Brain microvascular endothelial cell (primary cell): ENCODE measurements around the gene GPR6.

Experiments used
- DNase-seq: peaks from one replicate; pipeline ENCODE4 v3.0.0-alpha.2; 2020
- H3K27ac ChIP-seq: fragments of 250-450 bp; sonication (Bioruptor Pico); 2 replicates; pipeline ENCODE4 v1.5.1; 2020; ENCODE audit warnings: mild to moderate bottlenecking, moderate library complexity
- H3K27me3 ChIP-seq: fragments of 250-450 bp; sonication (Bioruptor Pico); replicated peaks from 2 replicates; pipeline ENCODE4 v1.5.1; 2020; ENCODE audit warnings: mild to moderate bottlenecking
- H3K36me3 ChIP-seq: fragments of 250-450 bp; sonication (Bioruptor Pico); replicated peaks from 2 replicates; pipeline ENCODE4 v1.5.1; 2020; ENCODE audit warnings: mild to moderate bottlenecking
- H3K4me3 ChIP-seq: 2 replicates; pipeline ENCODE4 v1.5.1; 2011; ENCODE audit warnings: low read depth, mild to moderate bottlenecking, control low read depth, low read length, moderate library complexity
- in situ Hi-C: cut with HindIII; loops from 2 replicates; pipeline ENCODE4 v1.10.0; 2017; ENCODE audit warnings: low sequenced_read_pairs, low pct_ligation_motif_present
- TF ChIP-seq, protein P1 (sequence below): IDR thresholded peaks from 2 replicates; pipeline ENCODE4 v1.5.1; 2011; ENCODE audit warnings: low read depth, mild to moderate bottlenecking, moderate library complexity, low read length, control low read depth, inconsistent platforms; ENCODE audit errors: missing control alignments

The GPR6 gene

GRCh38 chr6:109949281-109950065, 28.6 kb upstream of the GPR6 start:
- no peaks in the 10 kb centered on the region for H3K36me3 ChIP-seq
- in situ Hi-C loops: no loop called here
- no peak overlapping the region for H3K27ac ChIP-seq
- H3K4me3 ChIP-seq: no peak overlapping the region
- DNase-seq: no peak
- no peaks in the 10 kb centered on the region for H3K27me3 ChIP-seq
- TF ChIP-seq, protein P1, sequence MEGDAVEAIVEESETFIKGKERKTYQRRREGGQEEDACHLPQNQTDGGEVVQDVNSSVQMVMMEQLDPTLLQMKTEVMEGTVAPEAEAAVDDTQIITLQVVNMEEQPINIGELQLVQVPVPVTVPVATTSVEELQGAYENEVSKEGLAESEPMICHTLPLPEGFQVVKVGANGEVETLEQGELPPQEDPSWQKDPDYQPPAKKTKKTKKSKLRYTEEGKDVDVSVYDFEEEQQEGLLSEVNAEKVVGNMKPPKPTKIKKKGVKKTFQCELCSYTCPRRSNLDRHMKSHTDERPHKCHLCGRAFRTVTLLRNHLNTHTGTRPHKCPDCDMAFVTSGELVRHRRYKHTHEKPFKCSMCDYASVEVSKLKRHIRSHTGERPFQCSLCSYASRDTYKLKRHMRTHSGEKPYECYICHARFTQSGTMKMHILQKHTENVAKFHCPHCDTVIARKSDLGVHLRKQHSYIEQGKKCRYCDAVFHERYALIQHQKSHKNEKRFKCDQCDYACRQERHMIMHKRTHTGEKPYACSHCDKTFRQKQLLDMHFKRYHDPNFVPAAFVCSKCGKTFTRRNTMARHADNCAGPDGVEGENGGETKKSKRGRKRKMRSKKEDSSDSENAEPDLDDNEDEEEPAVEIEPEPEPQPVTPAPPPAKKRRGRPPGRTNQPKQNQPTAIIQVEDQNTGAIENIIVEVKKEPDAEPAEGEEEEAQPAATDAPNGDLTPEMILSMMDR: no peak

GRCh38 chr6:109955491-109955890, 22.6 kb upstream of the GPR6 start:
- no peak overlapping the region for H3K4me3 ChIP-seq
- no peak overlapping the region for H3K27ac ChIP-seq
- in situ Hi-C loops: no loop called here
- no peaks in the 10 kb centered on the region for H3K36me3 ChIP-seq
- no peak for DNase-seq
- H3K27me3 ChIP-seq: no peaks in the 10 kb centered on the region
- TF ChIP-seq, protein P1: no peak

GRCh38 chr6:109958626-109959025, 19.5 kb upstream of the GPR6 start:
- Histone ChIP-seq H3K27ac (no peak overlapping the region), H3K27me3 (no peaks in the 10 kb centered on the region), H3K4me3 (no peak overlapping the region), H3K36me3 (no peaks in the 10 kb centered on the region)
- in situ Hi-C loops: no loop called here
- TF ChIP-seq, protein P1: no peak
- DNase-seq: no peak

GRCh38 chr6:109961611-109962041, 16.5 kb upstream of the GPR6 start:
- in situ Hi-C loops: no loop called here
- TF ChIP-seq, protein P1: no peak

DNA sequence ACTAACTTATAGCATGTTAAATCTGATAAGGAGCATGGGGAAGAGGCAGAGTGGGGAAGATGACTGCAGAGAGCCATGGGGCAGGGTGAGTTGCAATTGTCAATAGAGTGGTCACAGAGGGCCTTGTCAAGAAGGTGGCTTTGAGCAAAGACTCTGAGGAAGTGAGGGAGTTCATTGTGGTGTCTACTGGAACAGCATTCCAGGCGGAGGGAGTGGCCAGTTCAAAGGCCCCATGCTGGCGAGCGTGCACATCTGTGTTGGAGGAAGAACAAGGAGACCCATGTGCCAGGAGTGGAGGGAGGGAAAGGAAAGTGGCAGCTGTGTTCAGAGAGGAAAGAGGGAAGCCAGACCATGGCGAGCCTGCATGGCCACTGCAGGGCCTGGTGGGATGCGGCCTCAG, 15.8 kb upstream of the GPR6 start:
- no peak for DNase-seq
- Histone ChIP-seq H3K36me3 (no peaks in the 10 kb centered on the region), H3K27me3 (no peaks in the 10 kb centered on the region), H3K4me3 (no peak overlapping the region), H3K27ac (no peak overlapping the region)
- TF ChIP-seq, protein P1: no peak
- in situ Hi-C loops: no loop called here

More at GRCh38 chr6:109961611-109962041, 16.5 kb upstream of the GPR6 start:
- H3K27ac ChIP-seq: no peak overlapping the region
- H3K27me3 ChIP-seq: no peaks in the 10 kb centered on the region
- H3K4me3 ChIP-seq: no peak overlapping the region
- no peaks in the 10 kb centered on the region for H3K36me3 ChIP-seq
- no peak for DNase-seq
